GM12878 (cell line): ENCODE data around the gene CCDC88C. TPM values are rescaled to one million over a fixed set of nuclear protein-coding genes. Genes with fewer than 3 reads are reported as not detected.

Source experiments
- BMI1 ChIP-seq: fragments of 450-650 bp; IDR thresholded peaks from 2 replicates; pipeline ENCODE4 v1.6.1; 2016; ENCODE audit warnings: mild to moderate bottlenecking, moderate library complexity, borderline replicate concordance
- CEBPB ChIP-seq, 2 experiments: fragments of 150-350 bp in 1 of 2; IDR thresholded peaks; 2 replicates each; pipeline ENCODE4 v1.6.1; 2012 to 2014; ENCODE audit warnings: low read depth in 2 of 2, low read length in 2 of 2, borderline replicate concordance in 1 of 2, inconsistent platforms in 1 of 2
- DPF2 ChIP-seq: fragments of 450-650 bp; IDR thresholded peaks from 2 replicates; pipeline ENCODE4 v1.6.1; 2017; ENCODE audit warnings: mild to moderate bottlenecking
- ETV6 ChIP-seq, 2 experiments: fragments of 450-650 bp in 1 of 2; IDR thresholded peaks in 1 of 2; conservative IDR thresholded peaks in 1 of 2; 2 replicates each; pipeline ENCODE4 v1.6.1; 2014; ENCODE audit warnings: antibody characterized with exemption in 1 of 2, borderline replicate concordance in 1 of 2, low read depth in 1 of 2, mild to moderate bottlenecking in 1 of 2, moderate library complexity in 1 of 2
- IKZF1 ChIP-seq: fragments of 450-650 bp; conservative IDR thresholded peaks from 2 replicates; pipeline ENCODE4 v1.6.1; 2017; ENCODE audit warnings: antibody characterized with exemption, mild to moderate bottlenecking
- IKZF2 ChIP-seq, 2 experiments: fragments of 450-650 bp; IDR thresholded peaks; 2 replicates each; pipeline ENCODE4 v1.6.1; 2017; ENCODE audit warnings: mild to moderate bottlenecking in 2 of 2, moderate library complexity in 2 of 2
- NFXL1 ChIP-seq: fragments of 450-650 bp; IDR thresholded peaks from 2 replicates; pipeline ENCODE4 v1.6.1; 2017; ENCODE audit warnings: antibody characterized with exemption, mild to moderate bottlenecking, borderline replicate concordance
- NFYA ChIP-seq: IDR thresholded peaks from 2 replicates; pipeline ENCODE4 v1.6.1; 2011; ENCODE audit warnings: low read depth, mild to moderate bottlenecking, low read length, improper control_type of control experiment, borderline replicate concordance
- POLR2AphosphoS2 ChIP-seq: IDR thresholded peaks from 2 replicates; pipeline ENCODE4 v1.6.1; 2011; ENCODE audit warnings: low read depth, mild to moderate bottlenecking, low read length, improper control_type of control experiment, moderate library complexity
- POU2F2 ChIP-seq: IDR thresholded peaks from 3 replicates; pipeline ENCODE4 v1.6.1; 2011; ENCODE audit warnings: low read depth, mild to moderate bottlenecking, low read length, borderline replicate concordance
- SP1 ChIP-seq: IDR thresholded peaks from one replicate; pipeline ENCODE4 v1.6.1; 2011; ENCODE audit warnings: low read depth, low read length
- TAF1 ChIP-seq: IDR thresholded peaks from 2 replicates; pipeline ENCODE4 v1.6.1; 2011; ENCODE audit warnings: mild to moderate bottlenecking, low read depth, low read length, borderline replicate concordance
- YY1 ChIP-seq: IDR thresholded peaks from 2 replicates; pipeline ENCODE4 v1.6.1; 2011; ENCODE audit warnings: low read depth, mild to moderate bottlenecking, low read length
- ZBED1 ChIP-seq: IDR thresholded peaks from 2 replicates; pipeline ENCODE4 v1.6.1; 2016; ENCODE audit warnings: borderline replicate concordance
- ZNF622 ChIP-seq: fragments of 450-650 bp; IDR thresholded peaks from 2 replicates; pipeline ENCODE4 v1.6.1; 2017; ENCODE audit warnings: mild to moderate bottlenecking, inconsistent platforms
- polyA plus RNA-seq, 11 experiments: library from polyadenylated mRNA; depleted of rRNA in 4 of 11; unstranded in 6 of 11; stranded (reverse) in 5 of 11; fragments of >200 nt; fragmentation: Nextera tagmentation in 4 of 11; fragmentation: Illumina TruSeq in 1 of 11; extraction: Ambion mirVana in 4 of 11; extraction: Trizol in 1 of 11; gene quantifications; 1 replicate in 1 of 11; 2 replicates in 10 of 11; pipeline versions ENCODE4 v1.2.1 to v1.2.3, GENCODE V29; 2011 to 2016; ENCODE audit warnings: inconsistent platforms in 2 of 11, missing spikeins in 2 of 11, low read depth in 1 of 11
- total RNA-seq, 4 experiments: library from RNA; depleted of rRNA in 3 of 4; stranded (reverse); fragments of >200 nt in 3 of 4; fragmentation: Illumina TruSeq in 1 of 4; extraction: Trizol in 1 of 4; gene quantifications; 2 replicates each; pipeline versions ENCODE4 v1.2.1 to v1.2.3, GENCODE V29; 2013 to 2021
- TF ChIP-seq, protein P1 (sequence below): IDR thresholded peaks from 2 replicates; pipeline ENCODE4 v1.6.1; 2012; ENCODE audit warnings: improper control_type of control experiment, low read depth, low read length; ENCODE audit not compliant: insufficient replicate concordance
- TF ChIP-seq, protein P2 (sequence below): IDR thresholded peaks from 2 replicates; pipeline ENCODE4 v1.6.1; 2012; ENCODE audit warnings: mild to moderate bottlenecking, low read depth, low read length
- TF ChIP-seq, protein P3 (sequence below): fragments of 450-650 bp; formaldehyde crosslinking; IDR thresholded peaks from 2 replicates; pipeline ENCODE4 v1.4.0; 2022; ENCODE audit warnings: mild to moderate bottlenecking, moderate library complexity

Gene CCDC88C
- total and polyA plus RNA-seq, 10 of the 15 experiments (the other 5 are each of a cell fraction or from before 2014, with no cell fraction given), result 4.0 to 79.6 (median 36.6) TPM

DNA sequence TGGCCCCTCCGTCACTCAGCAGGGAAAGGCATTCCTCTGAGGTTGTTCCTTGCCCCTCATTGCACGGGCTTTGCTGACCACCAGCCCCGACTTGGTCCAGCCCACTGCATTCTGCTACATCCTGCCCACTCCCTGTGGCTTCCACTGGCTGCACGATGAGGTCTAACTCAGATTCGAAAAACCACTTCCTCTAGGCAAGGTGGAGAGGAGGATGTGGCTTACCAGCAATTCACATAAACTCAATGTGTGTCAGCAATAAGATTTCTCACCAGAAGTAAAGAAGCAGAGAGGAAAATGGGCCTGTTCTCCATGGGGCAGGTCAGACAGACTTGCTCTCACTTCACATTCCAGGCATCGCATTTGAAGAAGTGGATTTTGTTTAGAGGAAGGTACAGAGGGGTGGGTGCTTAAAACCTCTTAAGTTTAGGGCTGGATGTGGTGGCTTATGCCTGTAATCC is 187.8 kb downstream of the CCDC88C start (continued):
- TF ChIP-seq, protein P1, sequence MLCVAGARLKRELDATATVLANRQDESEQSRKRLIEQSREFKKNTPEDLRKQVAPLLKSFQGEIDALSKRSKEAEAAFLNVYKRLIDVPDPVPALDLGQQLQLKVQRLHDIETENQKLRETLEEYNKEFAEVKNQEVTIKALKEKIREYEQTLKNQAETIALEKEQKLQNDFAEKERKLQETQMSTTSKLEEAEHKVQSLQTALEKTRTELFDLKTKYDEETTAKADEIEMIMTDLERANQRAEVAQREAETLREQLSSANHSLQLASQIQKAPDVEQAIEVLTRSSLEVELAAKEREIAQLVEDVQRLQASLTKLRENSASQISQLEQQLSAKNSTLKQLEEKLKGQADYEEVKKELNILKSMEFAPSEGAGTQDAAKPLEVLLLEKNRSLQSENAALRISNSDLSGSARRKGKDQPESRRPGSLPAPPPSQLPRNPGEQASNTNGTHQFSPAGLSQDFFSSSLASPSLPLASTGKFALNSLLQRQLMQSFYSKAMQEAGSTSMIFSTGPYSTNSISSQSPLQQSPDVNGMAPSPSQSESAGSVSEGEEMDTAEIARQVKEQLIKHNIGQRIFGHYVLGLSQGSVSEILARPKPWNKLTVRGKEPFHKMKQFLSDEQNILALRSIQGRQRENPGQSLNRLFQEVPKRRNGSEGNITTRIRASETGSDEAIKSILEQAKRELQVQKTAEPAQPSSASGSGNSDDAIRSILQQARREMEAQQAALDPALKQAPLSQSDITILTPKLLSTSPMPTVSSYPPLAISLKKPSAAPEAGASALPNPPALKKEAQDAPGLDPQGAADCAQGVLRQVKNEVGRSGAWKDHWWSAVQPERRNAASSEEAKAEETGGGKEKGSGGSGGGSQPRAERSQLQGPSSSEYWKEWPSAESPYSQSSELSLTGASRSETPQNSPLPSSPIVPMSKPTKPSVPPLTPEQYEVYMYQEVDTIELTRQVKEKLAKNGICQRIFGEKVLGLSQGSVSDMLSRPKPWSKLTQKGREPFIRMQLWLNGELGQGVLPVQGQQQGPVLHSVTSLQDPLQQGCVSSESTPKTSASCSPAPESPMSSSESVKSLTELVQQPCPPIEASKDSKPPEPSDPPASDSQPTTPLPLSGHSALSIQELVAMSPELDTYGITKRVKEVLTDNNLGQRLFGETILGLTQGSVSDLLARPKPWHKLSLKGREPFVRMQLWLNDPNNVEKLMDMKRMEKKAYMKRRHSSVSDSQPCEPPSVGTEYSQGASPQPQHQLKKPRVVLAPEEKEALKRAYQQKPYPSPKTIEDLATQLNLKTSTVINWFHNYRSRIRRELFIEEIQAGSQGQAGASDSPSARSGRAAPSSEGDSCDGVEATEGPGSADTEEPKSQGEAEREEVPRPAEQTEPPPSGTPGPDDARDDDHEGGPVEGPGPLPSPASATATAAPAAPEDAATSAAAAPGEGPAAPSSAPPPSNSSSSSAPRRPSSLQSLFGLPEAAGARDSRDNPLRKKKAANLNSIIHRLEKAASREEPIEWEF, result peak; percentile 49
- no peak for TF ChIP-seq POLR2AphosphoS2
- TF ChIP-seq SP1, result peak; percentile 71
- TF ChIP-seq BMI1, result peak; percentile 42; the same call in 1 of the 2 replicates
- no peak for TF ChIP-seq CEBPB (IDR thresholded peaks at IDR 0.05; ENCODE audit: borderline replicate concordance in 1 of 2, low read depth in 2 of 2, low read length in 2 of 2)
- peak; percentile 54 for TF ChIP-seq TAF1
- peak; percentile 84; the same call in 1 of the 2 replicates for TF ChIP-seq DPF2
- TF ChIP-seq ETV6 (conservative IDR thresholded peaks at IDR 0.05 in 1 of 2, IDR thresholded peaks at IDR 0.05 in 1 of 2; ENCODE audit: borderline replicate concordance in 1 of 2, low read depth in 1 of 2), result peak in 1 of 2 experiments; percentile 98; a peak in 2 of 4 replicates
- TF ChIP-seq ZNF622, result no peak
- TF ChIP-seq ZBED1, result peak; percentile 93; the same call in 1 of the 2 replicates
- no peak for TF ChIP-seq NFYA
- peak; percentile 93 for TF ChIP-seq IKZF1
- peak; percentile 89; the same call in 2 of the 3 replicates for TF ChIP-seq POU2F2
- TF ChIP-seq, protein P2, sequence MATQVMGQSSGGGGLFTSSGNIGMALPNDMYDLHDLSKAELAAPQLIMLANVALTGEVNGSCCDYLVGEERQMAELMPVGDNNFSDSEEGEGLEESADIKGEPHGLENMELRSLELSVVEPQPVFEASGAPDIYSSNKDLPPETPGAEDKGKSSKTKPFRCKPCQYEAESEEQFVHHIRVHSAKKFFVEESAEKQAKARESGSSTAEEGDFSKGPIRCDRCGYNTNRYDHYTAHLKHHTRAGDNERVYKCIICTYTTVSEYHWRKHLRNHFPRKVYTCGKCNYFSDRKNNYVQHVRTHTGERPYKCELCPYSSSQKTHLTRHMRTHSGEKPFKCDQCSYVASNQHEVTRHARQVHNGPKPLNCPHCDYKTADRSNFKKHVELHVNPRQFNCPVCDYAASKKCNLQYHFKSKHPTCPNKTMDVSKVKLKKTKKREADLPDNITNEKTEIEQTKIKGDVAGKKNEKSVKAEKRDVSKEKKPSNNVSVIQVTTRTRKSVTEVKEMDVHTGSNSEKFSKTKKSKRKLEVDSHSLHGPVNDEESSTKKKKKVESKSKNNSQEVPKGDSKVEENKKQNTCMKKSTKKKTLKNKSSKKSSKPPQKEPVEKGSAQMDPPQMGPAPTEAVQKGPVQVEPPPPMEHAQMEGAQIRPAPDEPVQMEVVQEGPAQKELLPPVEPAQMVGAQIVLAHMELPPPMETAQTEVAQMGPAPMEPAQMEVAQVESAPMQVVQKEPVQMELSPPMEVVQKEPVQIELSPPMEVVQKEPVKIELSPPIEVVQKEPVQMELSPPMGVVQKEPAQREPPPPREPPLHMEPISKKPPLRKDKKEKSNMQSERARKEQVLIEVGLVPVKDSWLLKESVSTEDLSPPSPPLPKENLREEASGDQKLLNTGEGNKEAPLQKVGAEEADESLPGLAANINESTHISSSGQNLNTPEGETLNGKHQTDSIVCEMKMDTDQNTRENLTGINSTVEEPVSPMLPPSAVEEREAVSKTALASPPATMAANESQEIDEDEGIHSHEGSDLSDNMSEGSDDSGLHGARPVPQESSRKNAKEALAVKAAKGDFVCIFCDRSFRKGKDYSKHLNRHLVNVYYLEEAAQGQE, result no peak
- TF ChIP-seq, protein P3, sequence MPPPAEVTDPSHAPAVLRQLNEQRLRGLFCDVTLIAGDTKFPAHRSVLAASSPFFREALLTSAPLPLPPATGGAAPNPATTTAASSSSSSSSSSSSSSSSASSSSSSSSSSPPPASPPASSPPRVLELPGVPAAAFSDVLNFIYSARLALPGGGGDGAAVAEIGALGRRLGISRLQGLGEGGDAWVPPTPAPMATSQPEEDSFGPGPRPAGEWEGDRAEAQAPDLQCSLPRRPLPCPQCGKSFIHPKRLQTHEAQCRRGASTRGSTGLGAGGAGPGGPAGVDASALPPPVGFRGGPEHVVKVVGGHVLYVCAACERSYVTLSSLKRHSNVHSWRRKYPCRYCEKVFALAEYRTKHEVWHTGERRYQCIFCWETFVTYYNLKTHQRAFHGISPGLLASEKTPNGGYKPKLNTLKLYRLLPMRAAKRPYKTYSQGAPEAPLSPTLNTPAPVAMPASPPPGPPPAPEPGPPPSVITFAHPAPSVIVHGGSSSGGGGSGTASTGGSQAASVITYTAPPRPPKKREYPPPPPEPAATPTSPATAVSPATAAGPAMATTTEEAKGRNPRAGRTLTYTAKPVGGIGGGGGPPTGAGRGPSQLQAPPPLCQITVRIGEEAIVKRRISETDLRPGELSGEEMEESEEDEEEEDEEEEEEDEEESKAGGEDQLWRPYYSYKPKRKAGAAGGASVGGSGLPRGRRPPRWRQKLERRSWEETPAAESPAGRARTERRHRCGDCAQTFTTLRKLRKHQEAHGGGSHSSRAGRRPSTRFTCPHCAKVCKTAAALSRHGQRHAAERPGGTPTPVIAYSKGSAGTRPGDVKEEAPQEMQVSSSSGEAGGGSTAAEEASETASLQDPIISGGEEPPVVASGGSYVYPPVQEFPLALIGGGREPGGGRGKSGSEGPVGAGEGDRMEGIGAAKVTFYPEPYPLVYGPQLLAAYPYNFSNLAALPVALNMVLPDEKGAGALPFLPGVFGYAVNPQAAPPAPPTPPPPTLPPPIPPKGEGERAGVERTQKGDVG (CRISPR knock-in tag), result peak; percentile 54; the same call in 1 of the 2 replicates
- no peak for TF ChIP-seq NFXL1
- TF ChIP-seq IKZF2 (IDR thresholded peaks at IDR 0.05), result peak; percentile 94 to 96
- peak; percentile 44 for TF ChIP-seq YY1
